ENCODE data around the gene BLTP2.
"Not testable (repeated sequence)": the region's sequence is repeated elsewhere in the genome, so short reads cannot be mapped to it uniquely, and the experiment has no call there.

Gene BLTP2

GRCh38 chr17:28644787-28645575 is at the start of gene BLTP2:
TSS of gene BLTP2 (minus strand) at chr17:28645158. CDS start at chr17:28645056, 102 bp downstream.
- peak; percentile 99 for DNase-seq (ENCODE audit: low read depth, low spot score)

- DNase-seq (ENCODE audit: low read depth, low spot score), result no peak
Measured at GRCh38 chr17:28693869-28694268, 48.9 kb upstream of the BLTP2 start.

GRCh38 chr17:28689011-28689410 is 44.1 kb upstream of the BLTP2 start:
- no peak for DNase-seq (ENCODE audit: low read depth, low spot score)

GRCh38 chr17:28688481-28688880 is 43.5 kb upstream of the BLTP2 start:
- DNase-seq (ENCODE audit: low read depth, low spot score), result no peak

GRCh38 chr17:28686296-28686695 is 41.3 kb upstream of the BLTP2 start:
- no peak for DNase-seq (ENCODE audit: low read depth, low spot score)

GRCh38 chr17:28685366-28685765 is 40.4 kb upstream of the BLTP2 start:
- DNase-seq (ENCODE audit: low read depth, low spot score), result no peak

- DNase-seq (ENCODE audit: low read depth, low spot score), result no peak
Measured at GRCh38 chr17:28684963-28685362, 40.0 kb upstream of the BLTP2 start.

GRCh38 chr17:28682655-28683054 is 37.7 kb upstream of the BLTP2 start:
- no peak for DNase-seq (ENCODE audit: low read depth, low spot score)

GRCh38 chr17:28675980-28676379 is 31.0 kb upstream of the BLTP2 start:
- DNase-seq (ENCODE audit: low read depth, low spot score), result no peak

GRCh38 chr17:28675490-28675889 is 30.5 kb upstream of the BLTP2 start:
- DNase-seq (ENCODE audit: low read depth, low spot score), result no peak

GRCh38 chr17:28669918-28670317 is 25.0 kb upstream of the BLTP2 start:
- no peak for DNase-seq (ENCODE audit: low read depth, low spot score)

- DNase-seq (ENCODE audit: low read depth, low spot score), result no peak
Measured at GRCh38 chr17:28667870-28668269, 22.9 kb upstream of the BLTP2 start.

GRCh38 chr17:28665994-28666393 is 21.0 kb upstream of the BLTP2 start:
- DNase-seq (ENCODE audit: low read depth, low spot score), result no peak

- DNase-seq (ENCODE audit: low read depth, low spot score), result no peak
Measured at GRCh38 chr17:28663723-28664122, 18.8 kb upstream of the BLTP2 start.

GRCh38 chr17:28662527-28662829 is 17.5 kb upstream of the BLTP2 start:
- DNase-seq (ENCODE audit: low read depth, low spot score), result no peak

GRCh38 chr17:28661635-28662526 is 16.9 kb upstream of the BLTP2 start, which contains the start of the genes SDF2 and SUPT6H:
TSS of gene SDF2 (minus strand) at chr17:28661906. CDS start at chr17:28661876, 30 bp downstream.
TSS of gene SUPT6H (plus strand) at chr17:28662205. CDS start at chr17:28673402, 11,197 bp downstream.
- peak; percentile 95 for DNase-seq (ENCODE audit: low read depth, low spot score)

GRCh38 chr17:28659497-28659881 is 14.5 kb upstream of the BLTP2 start:
- not testable (repeated sequence) for DNase-seq (ENCODE audit: low read depth, low spot score)

GRCh38 chr17:28658766-28659496 is 14.0 kb upstream of the BLTP2 start:
- DNase-seq (ENCODE audit: low read depth, low spot score), result not testable (repeated sequence)

- not testable (repeated sequence) for DNase-seq (ENCODE audit: low read depth, low spot score)
Measured at GRCh38 chr17:28658342-28658741, 13.4 kb upstream of the BLTP2 start.

GRCh38 chr17:28657756-28658155 is 12.8 kb upstream of the BLTP2 start:
- DNase-seq (ENCODE audit: low read depth, low spot score), result no peak

- no peak for DNase-seq (ENCODE audit: low read depth, low spot score)
Measured at GRCh38 chr17:28655160-28655559, 10.2 kb upstream of the BLTP2 start.

- no peak for DNase-seq (ENCODE audit: low read depth, low spot score)
Measured at GRCh38 chr17:28648698-28649097, 3.7 kb upstream of the BLTP2 start.

All from astrocyte of the hippocampus (primary cell).